ENCODE data around the gene NFIB.

The NFIB gene

DNA sequence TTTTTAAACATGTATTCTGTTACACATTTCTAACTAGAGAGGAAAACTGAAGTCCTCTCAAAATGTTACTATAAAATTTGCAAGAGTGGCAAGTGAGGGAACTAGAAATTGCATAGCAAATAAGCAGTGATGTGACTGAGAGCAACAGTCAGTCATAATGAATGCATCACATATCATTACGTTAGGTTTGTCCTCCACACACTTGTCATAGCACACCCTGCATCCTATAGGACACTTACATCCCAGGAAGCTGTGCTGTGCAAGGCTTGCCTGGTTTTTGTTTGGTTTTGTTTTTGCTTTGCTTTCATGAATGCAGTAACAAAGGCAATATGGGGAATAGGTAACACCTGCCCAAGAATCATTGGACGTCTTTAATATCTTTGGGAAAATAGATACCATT lies 10.8 kb downstream of the NFIB start:
- DNase-seq, result no peak

DNA sequence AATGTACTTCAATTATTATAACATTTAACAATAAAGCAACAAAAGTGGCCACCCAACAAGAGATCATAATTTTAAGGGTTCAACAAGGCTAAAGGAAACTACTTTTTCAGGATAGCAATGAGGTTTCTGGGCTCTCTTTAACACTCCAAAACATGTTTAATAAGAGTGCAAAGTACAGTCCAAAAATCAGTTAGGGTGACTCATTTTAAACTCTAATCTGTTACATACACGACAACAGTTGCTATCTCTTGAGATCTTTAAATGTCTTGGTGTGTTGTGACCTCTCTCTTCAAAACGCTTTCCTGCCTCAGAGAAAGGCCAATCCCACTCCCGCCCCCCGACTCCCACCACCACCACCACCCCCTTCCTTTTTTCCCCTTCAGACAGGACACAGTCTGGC lies 11.5 kb downstream of the NFIB start:
- no peak for DNase-seq

DNA sequence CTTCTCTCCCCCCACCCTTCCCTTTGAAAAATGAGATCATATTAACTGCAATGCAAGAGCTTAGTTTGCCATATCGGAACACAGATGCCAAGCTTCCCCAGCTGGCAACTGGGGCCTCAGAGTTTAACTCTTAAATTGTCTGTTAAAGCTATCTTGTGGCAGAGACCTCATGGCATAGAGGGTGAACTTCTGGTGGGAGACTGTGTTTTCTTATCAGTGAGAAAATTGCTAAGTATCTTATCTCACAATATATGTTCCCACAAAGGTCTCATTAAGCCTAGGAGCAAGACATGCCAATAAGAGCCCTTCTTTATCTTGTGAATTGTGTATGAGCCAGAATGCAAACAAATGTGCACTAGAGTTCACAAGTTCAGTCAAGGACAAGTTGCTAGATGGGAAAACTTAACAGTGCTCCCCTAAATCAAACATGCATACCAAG lies 12.3 kb downstream of the NFIB start:
- DNase-seq, result no peak

DNA sequence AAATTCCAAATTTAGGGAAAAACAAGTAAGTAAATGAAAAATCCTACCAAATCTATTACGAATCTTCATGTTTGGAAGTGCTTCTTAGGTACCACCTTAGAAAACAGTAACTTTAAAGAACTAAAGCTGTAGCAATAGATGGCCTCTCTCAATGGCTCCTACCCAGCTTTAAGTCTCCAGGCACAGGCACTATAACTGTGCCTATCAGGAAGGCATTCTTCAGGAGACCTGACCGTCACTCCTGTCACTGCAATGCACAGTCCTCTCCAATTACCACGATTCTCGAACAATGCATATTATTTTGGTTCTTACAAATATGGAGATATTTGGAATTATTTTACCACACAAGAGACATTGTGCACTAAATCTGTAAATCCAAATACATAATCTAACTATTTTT lies 12.9 kb downstream of the NFIB start:
- DNase-seq, result no peak

DNA sequence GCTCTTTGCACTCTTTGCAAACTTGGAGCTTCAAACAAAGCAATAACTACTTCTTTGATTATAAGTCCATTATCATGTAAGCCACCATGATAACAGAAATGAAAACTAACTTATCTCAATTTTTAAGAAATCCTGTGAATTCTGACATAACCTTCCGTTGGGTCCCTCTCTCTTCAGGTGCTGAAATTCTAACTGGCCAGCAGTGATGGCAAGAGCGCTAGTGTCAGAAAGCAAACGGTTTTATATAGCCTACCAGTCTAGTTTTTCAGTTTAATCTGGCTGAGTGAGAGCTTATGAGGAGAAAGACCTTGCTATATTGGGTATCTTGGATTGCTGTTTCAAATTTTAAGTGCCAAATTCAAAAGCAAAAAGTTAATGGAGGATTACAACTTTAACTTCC lies 13.4 kb downstream of the NFIB start:
- no peak for DNase-seq

DNA sequence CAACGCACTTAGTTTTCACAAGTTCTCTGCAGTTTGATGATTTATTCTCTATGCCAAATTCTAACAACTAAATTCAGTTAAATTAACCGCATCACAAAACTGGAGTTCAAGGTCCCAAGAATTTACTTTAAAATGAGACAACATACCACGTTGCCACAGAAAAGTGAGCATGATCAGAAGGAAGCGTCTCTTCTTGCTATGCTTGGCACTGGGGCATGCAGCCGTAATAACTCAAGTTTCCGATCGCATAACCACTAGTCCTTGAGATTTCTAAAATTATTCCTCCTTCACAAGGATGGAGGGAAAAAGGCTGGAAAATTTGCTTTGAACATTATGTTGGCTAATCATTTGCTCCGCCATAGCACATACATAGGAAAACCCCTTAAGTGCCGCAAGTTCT lies 13.9 kb downstream of the NFIB start:
- DNase-seq, result no peak

DNA sequence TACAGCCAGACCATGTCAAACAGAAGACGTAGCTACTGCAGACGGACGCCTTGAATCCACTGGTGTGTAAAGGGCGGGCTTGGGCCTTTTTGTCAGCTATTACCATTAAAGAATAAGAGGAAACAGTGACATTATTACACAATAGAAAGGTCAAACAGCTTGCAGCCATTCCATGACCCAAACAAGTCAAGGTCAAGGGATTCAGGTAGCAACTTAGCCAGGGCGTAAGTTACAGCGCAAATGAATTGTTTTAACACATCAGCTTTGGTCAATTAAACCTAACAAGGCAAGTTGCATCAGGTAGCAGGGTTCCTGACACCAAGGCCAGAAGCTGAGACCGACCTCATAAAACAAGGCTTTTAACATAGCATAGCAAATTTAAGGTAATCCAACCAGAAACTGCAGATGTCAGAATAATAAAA lies 15.3 kb downstream of the NFIB start:
- no peak for DNase-seq

GRCh38 chr9:14296495-14297113 lies 17.3 kb downstream of the NFIB start:
- DNase-seq, result no peak

- DNase-seq, result no peak
Observed at GRCh38 chr9:14294659-14295058, 19.3 kb downstream of the NFIB start.

DNA sequence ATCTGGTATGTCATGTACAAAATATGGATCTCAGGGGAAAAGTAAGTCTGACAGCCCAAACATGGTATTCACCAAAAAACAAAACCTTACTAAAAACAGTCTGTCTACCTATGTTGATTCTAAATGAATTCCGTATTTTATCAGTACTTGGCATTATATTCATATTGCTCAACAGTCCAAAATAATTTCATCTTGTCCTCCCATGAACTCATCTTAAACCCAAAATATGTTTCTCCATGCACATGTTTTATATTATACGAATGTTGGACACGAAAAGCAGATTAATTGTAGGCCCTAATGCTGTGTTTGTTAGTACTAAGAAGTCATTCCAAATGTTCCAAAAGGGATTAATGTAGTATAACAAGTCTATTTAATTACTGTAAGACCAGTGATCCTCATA lies 20.1 kb downstream of the NFIB start:
- no peak for DNase-seq

GRCh38 chr9:14292181-14292739 lies 21.7 kb downstream of the NFIB start:
- DNase-seq, result no peak

GRCh38 chr9:14289916-14290315 lies 24.0 kb downstream of the NFIB start:
- DNase-seq, result no peak

GRCh38 chr9:14288433-14288832 lies 25.5 kb downstream of the NFIB start:
- no peak for DNase-seq

DNA sequence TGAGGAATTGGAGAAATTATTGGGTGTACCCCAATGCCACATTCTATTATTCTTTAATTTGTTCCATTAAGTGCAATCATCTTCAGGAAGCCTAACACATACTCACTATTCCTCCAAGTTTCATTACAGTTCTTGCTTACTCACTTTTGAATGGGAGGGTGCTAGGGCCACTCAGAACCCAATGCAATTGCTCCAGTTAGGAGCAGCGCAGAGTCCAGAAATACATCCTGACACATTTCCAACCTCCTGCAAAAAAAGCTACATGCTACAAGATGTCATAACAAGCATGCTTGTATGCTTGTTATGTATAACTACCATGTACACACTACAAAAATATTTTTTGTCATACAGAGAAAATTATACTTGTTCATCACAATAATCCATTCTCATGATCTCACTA lies 27.8 kb downstream of the NFIB start:
- no peak for DNase-seq

DNA sequence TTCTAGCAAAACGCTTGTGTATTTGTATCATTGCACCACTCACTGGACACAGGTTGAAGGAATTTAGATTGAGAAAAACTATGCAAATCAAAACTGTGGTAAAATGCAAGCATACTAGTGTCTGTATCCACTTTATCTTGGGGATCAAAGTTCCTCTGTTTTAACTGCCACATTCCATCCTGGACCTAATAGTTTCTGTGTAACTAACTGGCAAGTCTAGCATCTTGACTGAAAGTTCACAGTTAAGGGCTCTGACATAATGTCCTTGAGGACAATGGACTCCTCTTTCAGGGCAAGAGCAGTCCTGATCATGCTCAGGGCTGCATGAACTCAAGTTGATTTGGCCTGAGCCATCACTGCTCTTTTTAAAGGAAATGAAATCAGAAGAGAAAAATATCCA lies 30.7 kb downstream of the NFIB start:
- no peak for DNase-seq

DNA sequence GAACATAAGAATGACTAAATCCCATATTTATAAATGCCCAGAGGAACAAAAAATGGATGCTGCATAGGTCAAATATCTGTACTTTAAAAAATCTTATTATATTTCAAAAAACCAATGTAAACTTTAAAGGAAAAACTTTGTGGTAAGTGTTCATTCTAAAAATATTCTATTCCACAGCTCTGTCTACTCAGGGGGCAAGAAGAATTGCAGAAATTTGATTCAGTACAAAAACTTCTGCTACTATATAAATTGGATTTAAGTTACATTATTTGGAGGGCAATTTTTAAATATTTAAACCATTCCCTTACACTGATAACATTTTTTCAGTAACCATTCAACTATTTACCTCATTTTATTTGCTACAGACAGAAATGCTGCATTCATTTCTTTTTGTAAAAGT lies 32.1 kb downstream of the NFIB start:
- no peak for DNase-seq

- DNase-seq, result no peak
Observed at GRCh38 chr9:14281136-14281795, 32.7 kb downstream of the NFIB start.

DNA sequence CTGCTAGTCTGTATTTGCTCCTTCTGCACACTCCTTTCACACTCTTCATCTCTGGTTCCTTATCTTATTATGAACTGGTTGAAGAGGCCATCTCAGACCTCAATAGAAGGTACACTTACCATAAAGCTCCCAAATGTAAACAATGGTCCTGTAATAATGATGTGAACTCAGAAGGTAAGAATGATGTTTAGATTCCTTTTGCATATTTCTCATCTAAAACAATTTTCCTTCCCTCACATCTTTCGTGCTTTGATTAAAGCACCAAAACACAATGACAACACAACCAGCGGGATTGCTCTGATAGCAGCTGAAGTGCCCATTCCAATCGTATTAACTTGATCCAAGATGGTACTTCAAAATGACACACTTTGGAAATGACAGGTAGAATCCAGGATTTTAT lies 34.3 kb downstream of the NFIB start:
- DNase-seq, result no peak

DNA sequence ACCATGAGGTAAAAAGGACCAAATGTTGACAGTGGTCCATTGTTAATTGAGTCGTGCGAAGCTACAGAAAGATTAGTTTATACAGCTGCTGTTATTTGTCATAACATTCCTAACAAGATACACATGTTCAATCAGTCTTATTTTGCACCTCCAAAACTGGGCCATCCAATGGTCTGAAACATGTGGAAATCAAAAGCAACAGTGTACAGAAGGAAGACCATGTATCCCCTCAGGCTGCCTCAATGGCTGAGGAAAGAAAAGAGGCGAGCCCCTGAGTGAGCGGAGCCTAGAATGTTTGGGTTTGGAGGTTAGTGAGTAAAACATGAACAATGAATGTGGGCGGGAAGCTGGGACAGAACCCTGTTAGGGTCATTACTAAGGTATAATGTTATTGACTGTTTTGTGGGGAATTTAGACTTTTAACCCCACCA lies 35.6 kb downstream of the NFIB start:
- DNase-seq, result no peak

DNA sequence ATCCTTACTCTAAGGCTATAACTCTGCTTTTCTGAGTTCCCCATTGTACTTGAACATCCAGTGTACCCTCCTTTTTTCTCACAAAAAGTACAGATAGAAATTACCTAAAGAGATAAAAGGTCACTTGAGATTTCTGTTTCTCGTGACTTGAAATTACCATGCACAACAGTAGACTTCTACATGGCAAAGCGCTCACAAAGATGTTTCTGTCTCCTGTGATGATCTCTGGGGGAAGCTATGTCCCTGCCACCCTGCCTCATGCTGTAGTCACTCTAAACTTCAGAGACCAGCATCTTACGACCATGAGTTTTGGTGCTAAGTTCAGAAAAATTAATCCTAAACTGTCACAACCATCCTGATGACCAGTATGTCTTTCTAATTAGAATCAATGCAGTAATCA lies 36.2 kb downstream of the NFIB start:
- no peak for DNase-seq

DNA sequence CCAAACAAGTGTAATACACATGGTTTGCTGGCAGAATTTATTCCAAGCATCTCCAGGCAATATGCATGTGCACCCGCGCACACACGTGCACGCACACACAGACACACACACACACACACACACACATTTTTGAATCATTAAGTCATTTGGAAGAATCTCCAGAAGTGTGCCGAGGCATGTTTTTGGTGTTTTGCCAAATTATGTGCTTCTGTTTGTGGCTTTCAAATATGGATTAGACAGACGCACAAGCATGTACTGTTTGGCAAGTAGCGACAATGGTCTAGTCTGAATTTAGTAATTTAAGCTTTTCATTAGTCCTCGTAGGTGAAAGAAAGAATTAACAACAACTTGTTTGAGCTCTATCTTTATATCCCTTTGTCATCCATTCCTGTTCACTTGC lies 36.7 kb downstream of the NFIB start:
- no peak for DNase-seq

GRCh38 chr9:14275331-14275730 lies 38.6 kb downstream of the NFIB start:
- DNase-seq, result no peak

DNA sequence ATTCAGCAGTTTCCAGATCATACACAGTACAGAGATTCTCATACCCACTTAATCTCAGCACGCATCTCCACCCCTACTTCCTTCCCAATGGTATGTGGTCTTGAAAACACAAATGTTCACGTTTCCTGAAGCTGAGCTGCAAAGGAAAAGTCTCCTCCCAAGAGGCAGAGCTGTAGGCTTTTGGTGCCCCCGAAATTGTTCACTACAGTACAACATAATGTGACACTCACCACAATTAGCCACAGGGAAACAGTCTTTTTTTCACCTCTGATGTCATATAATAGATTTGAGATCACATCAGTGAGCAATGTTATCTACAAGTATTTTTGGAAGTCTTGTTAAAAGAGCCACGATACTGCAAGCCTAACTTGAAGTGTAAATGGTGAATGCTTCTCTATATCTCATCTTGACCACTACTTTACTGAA lies 40.2 kb downstream of the NFIB start:
- no peak for DNase-seq

DNA sequence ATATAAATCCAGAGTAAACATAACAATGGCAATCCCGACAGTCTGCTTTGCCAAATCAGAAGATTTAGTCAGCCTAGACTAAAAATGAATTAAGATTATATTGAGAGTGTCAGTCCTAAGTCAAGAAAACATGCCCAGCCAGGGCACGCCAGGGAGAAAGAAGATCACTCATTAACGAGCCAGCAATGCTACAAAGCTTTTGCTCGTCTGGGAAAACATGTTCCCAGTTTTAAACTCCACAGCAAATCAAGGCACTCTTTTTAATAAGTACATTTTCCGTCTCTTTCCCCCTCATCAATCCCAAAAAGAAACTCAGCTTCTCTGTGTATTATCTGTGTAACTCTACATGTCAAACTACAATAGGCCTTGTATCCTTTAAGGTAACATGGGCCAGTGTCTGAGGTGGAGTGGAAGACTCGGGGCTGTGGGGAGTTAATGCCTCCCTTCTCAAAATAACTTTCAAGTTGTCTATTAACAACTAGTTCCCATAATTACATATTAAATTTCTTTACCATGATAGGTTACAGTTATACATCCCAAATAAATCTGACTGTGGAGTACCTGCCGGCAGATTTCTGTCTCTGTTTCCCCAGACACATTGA lies 40.9 kb downstream of the NFIB start:
- no peak for DNase-seq
